Measurements from ENCODE around the gene TRAPPC4.

DNA sequence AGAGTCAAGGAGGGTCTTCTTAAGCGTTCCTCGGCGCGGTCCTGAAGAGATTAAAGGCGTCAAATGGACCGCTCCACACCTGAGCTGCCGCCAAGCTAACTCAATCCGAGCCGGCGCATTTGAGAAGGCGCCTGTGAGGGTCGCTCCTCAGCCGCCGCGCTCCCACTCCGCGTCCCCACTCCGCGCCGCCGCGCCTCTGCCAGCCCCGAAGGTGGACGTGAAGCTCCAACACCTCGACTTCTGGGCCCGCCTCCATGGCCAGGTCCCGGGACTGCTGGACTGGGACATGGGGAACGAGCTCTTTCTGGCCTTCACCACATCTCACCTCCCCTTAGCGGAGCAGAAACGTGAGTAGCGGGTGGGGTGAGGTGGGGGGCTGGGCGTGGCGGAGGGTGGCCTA, 46.9 kb upstream of the TRAPPC4 start, which contains the start of gene FOXR1:
- TF ChIP-seq, protein P1, sequence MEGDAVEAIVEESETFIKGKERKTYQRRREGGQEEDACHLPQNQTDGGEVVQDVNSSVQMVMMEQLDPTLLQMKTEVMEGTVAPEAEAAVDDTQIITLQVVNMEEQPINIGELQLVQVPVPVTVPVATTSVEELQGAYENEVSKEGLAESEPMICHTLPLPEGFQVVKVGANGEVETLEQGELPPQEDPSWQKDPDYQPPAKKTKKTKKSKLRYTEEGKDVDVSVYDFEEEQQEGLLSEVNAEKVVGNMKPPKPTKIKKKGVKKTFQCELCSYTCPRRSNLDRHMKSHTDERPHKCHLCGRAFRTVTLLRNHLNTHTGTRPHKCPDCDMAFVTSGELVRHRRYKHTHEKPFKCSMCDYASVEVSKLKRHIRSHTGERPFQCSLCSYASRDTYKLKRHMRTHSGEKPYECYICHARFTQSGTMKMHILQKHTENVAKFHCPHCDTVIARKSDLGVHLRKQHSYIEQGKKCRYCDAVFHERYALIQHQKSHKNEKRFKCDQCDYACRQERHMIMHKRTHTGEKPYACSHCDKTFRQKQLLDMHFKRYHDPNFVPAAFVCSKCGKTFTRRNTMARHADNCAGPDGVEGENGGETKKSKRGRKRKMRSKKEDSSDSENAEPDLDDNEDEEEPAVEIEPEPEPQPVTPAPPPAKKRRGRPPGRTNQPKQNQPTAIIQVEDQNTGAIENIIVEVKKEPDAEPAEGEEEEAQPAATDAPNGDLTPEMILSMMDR (IDR thresholded peaks at IDR 0.05) = no peak
- TF ChIP-seq EP300 (IDR thresholded peaks at IDR 0.05) (no peak), POLR2A (IDR thresholded peaks at IDR 0.05) (no peak)

All from sigmoid colon (tissue), 4 donors.